Measurements from ENCODE around the gene DENND2A. TPM values are rescaled to one million over a fixed set of nuclear protein-coding genes. Genes with fewer than 3 reads are reported as not detected.
A peak's percentile ranks its signal among the peaks of the same experiment; 100 is the strongest.
"Not testable (repeated sequence)": the region's sequence is repeated elsewhere in the genome, so short reads cannot be mapped to it uniquely, and the experiment has no call there.

DENND2A gene
- total RNA-seq, 1 experiment from 2014 or later, result 2.2 TPM

GRCh38 chr7:140592964-140593671 is 47.5 kb downstream of the DENND2A start:
- no peak for DNase-seq (ENCODE audit: low read depth)

DNA sequence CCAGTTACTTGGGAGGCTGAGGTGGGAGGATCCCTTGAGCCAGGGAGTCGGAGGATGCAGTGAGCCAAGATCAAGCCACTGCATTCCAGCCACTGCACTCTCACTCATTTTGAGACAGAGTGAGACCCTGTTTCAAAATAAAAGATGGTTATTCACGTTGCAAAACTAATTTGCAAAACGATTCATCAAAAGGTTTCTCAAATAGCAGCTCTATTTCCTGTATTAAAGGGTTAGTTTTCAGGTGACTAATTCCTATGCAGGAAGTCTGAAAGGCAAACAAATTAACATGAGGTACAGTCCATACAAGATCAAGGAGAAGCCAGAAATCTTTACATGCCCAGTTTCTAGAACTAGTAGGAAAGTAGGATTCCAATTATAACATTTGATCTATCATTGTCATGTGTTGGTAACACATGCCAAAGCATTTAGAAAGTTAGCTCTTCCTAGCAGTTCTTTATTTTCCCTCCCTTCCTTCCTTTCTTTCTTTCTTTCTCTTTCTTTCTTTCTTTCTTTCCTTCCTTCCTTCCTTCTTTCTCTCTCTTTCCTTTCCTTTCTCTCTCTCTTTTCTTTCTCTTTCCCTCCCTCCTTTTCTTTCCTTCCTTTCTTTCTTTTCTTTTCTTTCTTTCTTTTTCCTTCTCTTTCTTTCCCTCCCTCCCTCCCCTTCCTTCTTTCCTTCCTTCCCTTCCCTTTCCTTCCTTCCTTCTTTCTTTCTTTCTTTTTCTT is 49.3 kb downstream of the DENND2A start:
- peak; percentile 71 for DNase-seq (ENCODE audit: low read depth)

DNA sequence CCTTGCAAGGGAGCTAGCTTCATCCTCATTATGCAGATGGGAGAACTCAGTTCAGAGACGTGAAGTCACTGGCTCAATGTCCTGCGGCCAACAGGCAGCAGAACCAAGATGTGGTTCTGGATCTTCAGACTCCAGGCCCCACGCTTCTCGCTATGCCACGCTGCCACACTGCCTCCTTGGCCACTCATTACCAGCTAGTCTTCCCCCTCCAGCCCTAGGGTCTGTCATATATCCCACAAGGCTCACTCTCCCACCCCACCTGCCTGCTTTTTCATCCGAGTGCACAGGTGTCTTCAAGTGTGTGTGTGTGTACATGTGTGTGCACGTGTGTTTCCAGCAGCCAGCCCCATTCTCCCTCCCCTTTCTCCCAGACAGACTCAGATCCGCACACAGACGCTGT is 53.4 kb downstream of the DENND2A start:
- DNase-seq (ENCODE audit: low read depth), result no peak

DNA sequence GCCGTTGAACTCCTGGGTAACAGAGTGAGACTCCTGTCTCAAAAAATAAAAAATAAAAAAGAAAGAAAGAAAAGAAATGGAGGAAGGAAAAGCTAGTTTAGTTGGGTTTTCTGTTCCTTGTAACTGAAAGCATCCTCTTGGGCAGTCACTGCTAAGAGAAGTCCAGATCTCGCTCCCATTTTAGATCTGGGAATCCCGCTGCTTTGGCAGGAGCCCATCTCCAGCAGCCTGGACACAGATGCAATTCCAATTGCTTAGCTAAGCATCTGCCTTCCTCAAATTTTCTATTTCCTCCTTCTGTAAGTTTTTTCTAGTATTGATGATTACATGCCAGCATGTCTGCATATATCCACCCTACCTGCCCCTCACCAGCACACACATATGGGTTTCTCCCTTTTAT is 54.1 kb downstream of the DENND2A start:
- DNase-seq (ENCODE audit: low read depth), result no peak

DNA sequence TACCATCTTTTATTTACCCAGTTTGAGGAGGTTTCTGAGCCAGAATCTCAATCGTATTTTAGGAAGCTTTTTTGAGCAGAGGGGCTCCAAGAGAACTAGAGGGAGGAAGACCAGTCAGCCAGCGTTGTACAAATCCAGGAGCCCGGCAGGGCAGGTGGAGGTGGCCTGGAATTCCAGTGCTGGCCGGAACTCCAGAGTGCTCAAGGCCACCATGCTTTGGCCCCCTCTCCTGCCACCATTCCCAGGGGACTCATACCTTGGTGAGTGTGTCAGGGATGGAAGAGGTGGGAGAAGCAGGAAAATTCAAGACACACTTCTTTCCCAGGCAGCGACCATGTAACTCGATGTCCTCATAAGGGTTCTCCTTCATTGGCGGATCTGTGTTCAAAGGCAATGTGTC is 55.3 kb downstream of the DENND2A start:
- no peak for DNase-seq (ENCODE audit: low read depth)

DNA sequence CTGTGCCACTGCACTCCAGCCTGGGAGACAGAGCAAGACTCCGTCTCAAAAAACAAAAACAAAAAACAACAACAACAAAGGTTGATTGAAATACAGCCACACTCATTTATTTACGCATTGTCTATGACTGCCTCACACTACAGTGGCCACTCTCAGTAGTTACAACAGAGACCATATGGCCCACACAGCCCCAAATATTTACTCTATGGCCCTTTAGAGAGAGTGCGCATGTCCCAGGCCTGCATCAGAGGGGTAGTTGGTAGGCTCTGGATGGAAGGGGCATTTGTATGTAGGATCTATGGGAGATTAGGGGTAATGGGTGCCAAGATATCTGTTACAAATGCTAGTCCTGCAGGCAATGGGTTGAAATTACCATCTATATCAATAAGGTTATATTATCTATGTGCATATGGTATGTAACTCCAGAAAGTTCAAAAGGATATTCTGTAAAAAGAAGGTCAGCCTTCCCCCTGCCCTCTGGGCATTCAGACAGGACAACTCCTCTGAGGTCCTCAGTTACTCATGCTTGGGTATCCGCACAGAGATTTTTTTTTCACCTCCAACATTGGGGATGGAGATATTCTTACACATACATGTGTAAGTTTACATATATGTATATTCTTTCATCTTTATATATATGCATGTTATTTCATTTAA is 56.3 kb downstream of the DENND2A start:
- no peak for DNase-seq (ENCODE audit: low read depth)

DNA sequence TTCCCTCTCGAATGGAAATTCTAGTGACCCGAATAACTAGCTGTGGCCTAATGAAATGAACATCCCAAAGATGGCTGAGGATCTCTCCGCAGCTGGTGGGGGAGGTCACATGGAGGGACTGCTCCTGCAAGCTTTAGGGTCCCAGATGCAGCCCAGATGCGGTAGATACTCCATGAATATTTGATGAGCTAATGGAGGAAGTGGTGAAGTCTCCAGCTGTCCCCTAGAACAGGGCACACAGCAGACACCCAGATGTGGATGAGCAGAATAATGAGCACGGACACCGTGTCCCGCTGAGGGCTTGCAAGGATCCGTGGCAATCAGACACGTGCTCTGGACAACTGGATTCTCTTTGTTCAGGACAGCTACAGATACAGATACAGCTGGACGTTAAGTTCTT is 59.2 kb downstream of the DENND2A start:
- no peak for DNase-seq (ENCODE audit: low read depth)

GRCh38 chr7:140577651-140578050 is 63.0 kb downstream of the DENND2A start:
- no peak for DNase-seq (ENCODE audit: low read depth)

- DNase-seq (ENCODE audit: low read depth), result no peak
Observed at GRCh38 chr7:140576589-140576988, 64.0 kb downstream of the DENND2A start.

- DNase-seq (ENCODE audit: low read depth), result peak; percentile 32
Observed at GRCh38 chr7:140571538-140572122, 69.0 kb downstream of the DENND2A start.

DNA sequence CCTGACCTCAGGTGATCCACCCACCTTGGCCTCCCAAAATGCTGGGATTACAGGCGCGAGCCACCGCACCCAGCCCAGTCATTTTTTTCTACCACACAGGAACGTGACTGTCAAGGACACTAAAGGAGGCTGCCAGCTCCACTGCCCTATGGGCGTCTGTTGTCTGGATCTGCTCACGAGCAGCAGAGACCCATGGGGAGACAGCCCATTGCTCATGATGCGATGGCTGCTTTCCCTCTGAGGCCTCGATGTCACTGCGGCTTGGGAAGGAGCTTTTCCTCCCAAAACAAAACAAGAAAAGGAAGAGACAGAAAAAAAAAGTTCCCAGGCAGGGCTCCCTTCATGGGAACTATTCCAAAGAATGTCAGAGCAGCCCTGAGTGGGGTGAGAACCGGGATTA is 70.5 kb downstream of the DENND2A start:
- no peak for DNase-seq (ENCODE audit: low read depth)

DNA sequence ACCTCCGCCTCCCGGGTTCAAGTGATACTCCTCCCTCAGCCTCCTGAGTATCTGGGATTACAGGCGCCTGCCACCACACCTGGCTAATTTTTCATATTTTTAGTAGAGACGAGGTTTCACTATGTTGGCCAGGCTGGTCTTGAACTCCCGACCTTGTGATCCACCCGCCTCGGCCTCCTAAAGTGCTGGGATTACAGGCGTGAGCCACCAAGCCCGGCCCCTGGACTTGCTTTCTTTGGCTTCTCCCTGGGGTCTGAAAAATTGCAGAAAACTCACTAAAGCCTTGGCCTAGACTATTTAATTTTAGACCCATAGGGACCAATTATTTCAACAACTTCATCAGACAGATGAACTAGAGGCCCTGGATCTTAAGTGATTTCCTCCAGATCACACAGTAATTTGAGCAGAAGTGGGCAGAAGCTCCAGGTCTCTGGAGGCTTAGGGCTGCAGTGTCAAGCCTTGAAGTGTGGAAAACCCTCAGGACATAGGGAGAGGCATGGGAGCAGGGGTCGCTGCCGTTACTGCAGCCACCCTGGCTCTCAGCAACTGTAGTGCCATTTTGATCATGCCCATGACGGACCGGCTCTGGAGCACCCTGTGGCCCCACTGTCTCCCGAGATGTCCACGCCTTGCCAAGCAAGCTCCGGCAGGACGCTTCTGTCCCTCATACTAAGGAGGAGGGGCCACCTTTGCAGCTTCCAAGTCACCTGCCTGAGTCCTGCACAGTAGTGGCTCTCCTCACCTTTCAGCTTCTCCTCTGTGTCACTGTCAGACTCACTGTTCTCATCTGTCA is 72.4 kb downstream of the DENND2A start:
- DNase-seq (ENCODE audit: low read depth), result no peak

DNA sequence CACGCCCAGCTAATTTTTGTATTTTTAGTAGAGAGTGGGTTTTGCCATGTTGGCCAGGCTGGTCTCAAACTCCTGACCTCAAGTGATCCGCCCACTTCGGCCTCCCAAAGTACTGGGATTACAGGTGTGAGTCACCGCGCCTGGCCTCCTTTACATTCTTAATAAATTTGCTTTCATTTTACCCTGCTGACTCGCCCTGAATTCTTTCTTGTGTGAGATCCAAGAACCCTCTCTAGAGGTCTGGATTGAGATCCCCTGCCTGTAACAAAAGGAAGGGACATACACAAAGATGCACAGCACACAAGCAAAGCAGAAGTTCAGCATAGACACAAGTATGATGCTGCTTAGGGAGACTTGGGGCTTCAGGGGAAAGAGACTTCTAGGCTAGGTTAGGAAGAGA is 74.4 kb downstream of the DENND2A start:
- DNase-seq (ENCODE audit: low read depth), result peak; percentile 84

DNA sequence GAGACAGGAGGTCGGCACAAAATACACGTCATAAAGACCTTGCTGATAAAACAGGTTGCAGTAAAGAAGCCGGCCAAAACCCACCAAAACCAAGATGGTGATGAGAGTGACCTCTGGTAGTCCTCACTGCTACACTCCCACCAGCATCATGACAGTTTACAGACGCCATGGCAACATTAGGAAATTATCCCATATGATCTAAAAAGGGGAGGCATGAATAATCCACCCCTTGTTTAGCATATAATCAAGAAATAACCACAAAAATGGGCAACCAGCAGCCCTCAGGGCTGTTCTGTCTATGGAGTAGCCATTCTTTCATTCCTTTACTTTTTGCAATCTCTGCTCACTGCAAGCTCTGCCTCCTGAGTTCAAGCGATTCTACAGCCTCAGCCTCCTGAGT is 74.9 kb downstream of the DENND2A start:
- not testable (repeated sequence) for DNase-seq (ENCODE audit: low read depth)

DNA sequence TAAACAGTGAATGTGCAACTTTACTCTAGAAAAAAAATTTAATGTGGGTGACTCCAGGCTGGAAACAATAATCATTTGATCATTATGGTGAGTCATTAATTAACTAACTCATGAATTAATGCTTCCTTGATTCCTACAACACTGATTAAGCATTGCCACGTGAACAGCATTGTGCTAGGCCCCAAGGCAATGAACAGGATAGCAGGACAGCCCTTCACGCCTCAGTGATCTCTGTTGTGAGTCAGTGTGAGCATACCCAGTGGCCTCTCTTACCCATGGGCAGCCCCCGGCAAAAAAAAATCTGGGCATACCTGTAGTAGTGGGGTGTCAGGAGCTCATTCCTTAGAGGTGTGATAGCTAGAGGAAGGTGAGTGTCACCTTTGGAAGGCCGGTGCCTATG is 76.0 kb downstream of the DENND2A start:
- DNase-seq (ENCODE audit: low read depth), result no peak

GRCh38 chr7:140562926-140563481 is 77.6 kb downstream of the DENND2A start:
- no peak for DNase-seq (ENCODE audit: low read depth)

- DNase-seq (ENCODE audit: low read depth), result no peak
Observed at GRCh38 chr7:140559410-140559809, 81.2 kb downstream of the DENND2A start.

GRCh38 chr7:140557809-140558518 is 82.6 kb downstream of the DENND2A start:
- DNase-seq (ENCODE audit: low read depth), result peak; percentile 19

DNA sequence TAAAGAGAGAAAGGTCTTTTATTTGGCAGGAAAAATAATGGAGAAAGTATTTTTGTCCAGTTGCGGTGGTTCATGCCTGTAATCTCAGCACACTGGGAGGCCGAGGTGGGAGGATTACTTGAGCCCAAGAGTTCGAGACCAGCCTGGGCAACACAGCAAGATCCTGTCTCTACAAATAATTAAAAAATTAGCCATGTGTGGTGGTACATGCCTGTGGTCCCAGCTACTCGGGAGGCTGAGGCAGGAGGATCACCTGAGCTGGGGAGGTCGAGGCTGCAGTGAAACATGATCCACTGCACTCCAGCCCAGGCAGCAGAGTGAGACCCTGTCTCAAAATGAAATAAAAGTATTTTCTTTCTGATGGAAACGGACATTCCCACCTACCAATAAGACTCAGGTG is 83.5 kb downstream of the DENND2A start:
- DNase-seq (ENCODE audit: low read depth), result no peak

- DNase-seq (ENCODE audit: low read depth), result not testable (repeated sequence)
Observed at GRCh38 chr7:140553236-140553635, 87.4 kb downstream of the DENND2A start.

Measured in HT1080 (cell line).